GM12878 (cell line): ENCODE measurements around the gene MCF2L2. TPM values are rescaled to one million over a fixed set of nuclear protein-coding genes. Genes with fewer than 3 reads are reported as not detected.

Experiments used
- ATAC-seq: fragments of 200-7000 bp; cut with Tn5 transposase; 3 replicates; pipeline ENCODE4 v1.9.1; 2020; ENCODE audit warnings: mild to moderate bottlenecking, moderate library complexity
- BruUV-seq: library from RNA; stranded (reverse); fragments of 400-500 nt; replicated peaks from 2 replicates; lab custom pipeline; 2021; lab: Mats Ljungman, UMichigan
- CTCF ChIA-PET: fragments of 300-600 bp; sonication (Branson Sonifier 250); formaldehyde crosslinking; extraction: SDS; loops from one replicate; lab custom pipeline; 2021; ENCODE audit warnings: inconsistent platforms; lab: Yijun Ruan, JAX
- POLR2A ChIA-PET: fragments of 350-600 bp; formaldehyde crosslinking; extraction: SDS; loops from one replicate; lab custom pipeline; 2021; ENCODE audit warnings: inconsistent platforms; lab: Charles Lee
- RAD21 ChIA-PET: fragments of 300-600 bp; sonication (Branson Sonifier 250); formaldehyde crosslinking; loops from one replicate; lab custom pipeline; 2023; ENCODE audit warnings: antibody characterized with exemption; ENCODE audit not compliant: unreplicated experiment; lab: Charles Lee
- SMC1A ChIA-PET: fragments of 300-600 bp; sonication (Branson Sonifier 250); formaldehyde crosslinking; loops from one replicate; lab custom pipeline; 2023; ENCODE audit not compliant: unreplicated experiment, uncharacterized antibody; lab: Charles Lee
- DNase-seq: peaks from one replicate; pipeline ENCODE4 v3.0.0-alpha.2; 2011; ENCODE audit warnings: low read depth, low spot score
- FAIRE-seq: peaks from 3 replicates; lab custom pipeline; 2011; peaks lifted over from hg19 to GRCh38; lab: Jason Lieb, UNC
- H2AFZ ChIP-seq: 2 replicates; pipeline ENCODE4 v1.6.0; 2011; ENCODE audit warnings: low read depth, low read length, control low read depth; ENCODE audit not compliant: control insufficient read depth
- H3K27ac ChIP-seq: 2 replicates; pipeline ENCODE4 v1.5.1; 2011; ENCODE audit warnings: control low read depth; ENCODE audit not compliant: control insufficient read depth, insufficient read depth
- H3K27me3 ChIP-seq, 2 experiments: replicated peaks in 1 of 2; 2 replicates each; pipeline versions ENCODE4 v1.6.0 to v1.6.1; 2011; ENCODE audit warnings: low read length in 1 of 2; ENCODE audit not compliant: control insufficient read depth in 2 of 2, insufficient read depth in 2 of 2
- H3K36me3 ChIP-seq, 2 experiments: 2 replicates each; pipeline ENCODE4 v1.5.1; 2011; ENCODE audit warnings: low read length in 1 of 2; ENCODE audit not compliant: control insufficient read depth in 2 of 2, insufficient read depth in 2 of 2
- H3K4me1 ChIP-seq: 2 replicates; pipeline ENCODE4 v1.6.1; 2011; ENCODE audit warnings: mild to moderate bottlenecking, low read length, moderate library complexity, mixed read lengths; ENCODE audit not compliant: control insufficient read depth, insufficient read depth
- H3K4me2 ChIP-seq: 2 replicates; pipeline ENCODE4 v1.6.0; 2011; ENCODE audit warnings: control low read depth; ENCODE audit not compliant: control insufficient read depth, insufficient read depth
- H3K4me3 ChIP-seq: fragments of 200-600 bp; sonication (generic); 2 replicates; pipeline ENCODE4 v1.5.1; 2016
- H3K79me2 ChIP-seq: 2 replicates; pipeline ENCODE4 v1.6.0; 2011; ENCODE audit warnings: low read length; ENCODE audit not compliant: control insufficient read depth, insufficient read depth
- H3K9ac ChIP-seq: 2 replicates; pipeline ENCODE4 v1.8.0; 2011; ENCODE audit warnings: low read length, control low read depth, mixed read lengths; ENCODE audit not compliant: control insufficient read depth, insufficient read depth
- H3K9me3 ChIP-seq: replicated peaks from 3 replicates; pipeline ENCODE4 v1.5.1; 2011; ENCODE audit warnings: mild to moderate bottlenecking, low read length; ENCODE audit not compliant: control insufficient read depth, insufficient read depth
- H4K20me1 ChIP-seq: 2 replicates; pipeline ENCODE4 v1.6.0; 2011; ENCODE audit not compliant: control insufficient read depth, insufficient read depth
- ATF3 ChIP-seq: IDR thresholded peaks from 2 replicates; pipeline ENCODE4 v1.6.1; 2011; ENCODE audit warnings: low read depth, mild to moderate bottlenecking, low read length, moderate library complexity, borderline replicate concordance; ENCODE audit errors: extremely low read depth
- CTCF ChIP-seq, 3 experiments: IDR thresholded peaks in 2 of 3; conservative IDR thresholded peaks in 1 of 3; 2 replicates each; pipeline ENCODE4 v1.5.1; 2011; ENCODE audit warnings: low read depth in 3 of 3, low read length in 3 of 3, mild to moderate bottlenecking in 3 of 3, control low read depth in 2 of 3, moderate library complexity in 2 of 3, inconsistent platforms in 1 of 3, mixed read lengths in 1 of 3; ENCODE audit not compliant: control insufficient read depth in 2 of 3, insufficient read depth in 1 of 3; ENCODE audit errors: extremely low read depth in 1 of 3
- ESRRA ChIP-seq: IDR thresholded peaks from 2 replicates; pipeline ENCODE4 v1.6.1; 2012; ENCODE audit warnings: mild to moderate bottlenecking, low read length, improper control_type of control experiment
- IKZF1 ChIP-seq: fragments of 450-650 bp; conservative IDR thresholded peaks from 2 replicates; pipeline ENCODE4 v1.6.1; 2017; ENCODE audit warnings: antibody characterized with exemption, mild to moderate bottlenecking
- JUNB ChIP-seq: IDR thresholded peaks from 2 replicates; pipeline ENCODE4 v1.6.1; 2016; ENCODE audit warnings: antibody characterized with exemption, mild to moderate bottlenecking
- MTA2 ChIP-seq: fragments of 450-650 bp; IDR thresholded peaks from 2 replicates; pipeline ENCODE4 v1.6.1; 2016; ENCODE audit warnings: low read depth, mild to moderate bottlenecking, moderate library complexity
- NFYA ChIP-seq: IDR thresholded peaks from 2 replicates; pipeline ENCODE4 v1.6.1; 2011; ENCODE audit warnings: low read depth, mild to moderate bottlenecking, low read length, improper control_type of control experiment, borderline replicate concordance
- SUPT20H ChIP-seq: IDR thresholded peaks from 2 replicates; pipeline ENCODE4 v1.6.1; 2011; ENCODE audit warnings: low read depth, mild to moderate bottlenecking, low read length, moderate library complexity, borderline replicate concordance; ENCODE audit not compliant: control insufficient read depth
- YY1 ChIP-seq: IDR thresholded peaks from 2 replicates; pipeline ENCODE4 v1.6.1; 2011; ENCODE audit warnings: low read depth, mild to moderate bottlenecking, low read length
- WGBS: methylation state at CpG from one replicate; pipeline ENCODE4 v1.1.6; 2016; ENCODE audit warnings: low lambda C conversion rate; ENCODE audit not compliant: insufficient replicate concordance, insufficient coverage; ENCODE audit errors: missing lambda C conversion rate; 5-methylcytosine and 5-hydroxymethylcytosine counted together
- in situ Hi-C: fragments of 300-500 bp; cut with MboI; formaldehyde crosslinking; loops from 9 replicates; pipeline ENCODE4 v1.14.3; 2018; ENCODE audit warnings: mixed read lengths
- intact Hi-C: fragments of 100-400 bp; cut with micrococcal nuclease; formaldehyde crosslinking; loops from one replicate; pipeline ENCODE4 v1.14.2; 2022; ENCODE audit not compliant: unreplicated experiment
- polyA plus RNA-seq, 11 experiments: library from polyadenylated mRNA; depleted of rRNA in 4 of 11; unstranded in 6 of 11; stranded (reverse) in 5 of 11; fragments of >200 nt; fragmentation: Nextera tagmentation in 4 of 11; fragmentation: Illumina TruSeq in 1 of 11; extraction: Ambion mirVana in 4 of 11; extraction: Trizol in 1 of 11; gene quantifications; 1 replicate in 1 of 11; 2 replicates in 10 of 11; pipeline versions ENCODE4 v1.2.1 to v1.2.3, GENCODE V29; 2011 to 2016; ENCODE audit warnings: inconsistent platforms in 2 of 11, missing spikeins in 2 of 11, low read depth in 1 of 11
- total RNA-seq, 4 experiments: library from RNA; depleted of rRNA in 3 of 4; stranded (reverse); fragments of >200 nt in 3 of 4; fragmentation: Illumina TruSeq in 1 of 4; extraction: Trizol in 1 of 4; gene quantifications; 2 replicates each; pipeline versions ENCODE4 v1.2.1 to v1.2.3, GENCODE V29; 2013 to 2021

MCF2L2 gene
- total and polyA plus RNA-seq, 10 of the 15 experiments (the other 5 are each of a cell fraction or from before 2014, with no cell fraction given) = 0.37 to 2.8 (median 1.4) TPM

GRCh38 chr3:183360971-183361624 is 67.3 kb downstream of the MCF2L2 start:
- POLR2A ChIA-PET = no interaction called here

GRCh38 chr3:183359036-183359435 is 69.4 kb downstream of the MCF2L2 start:
- FAIRE-seq = no peak
- ChIA-PET SMC1A (interaction anchor here (1.2 kb wide), 1 partner anchor 21 kb away, joined by 3 read pairs; no protein-coding TSS in a partner anchor), RAD21 (no interaction called here), CTCF (no interaction called here), POLR2A (no interaction called here)
- Histone ChIP-seq H3K9ac (no peak overlapping the region), H2AFZ (no peak overlapping the region), H3K27me3 (no peaks in the 10 kb centered on the region), H3K27ac (no peak overlapping the region), H3K4me2 (no peak overlapping the region), H3K4me1 (no peaks in the 10 kb centered on the region), H3K36me3 (no peaks in the 10 kb centered on the region), H3K79me2 (no peaks in the 10 kb centered on the region), H4K20me1 (no peaks in the 10 kb centered on the region), H3K4me3 (no peak overlapping the region), H3K9me3 (no peaks in the 10 kb centered on the region)
- intact Hi-C loops = no loop called here
- no peak for ATAC-seq
- TF ChIP-seq SUPT20H (no peak), ESRRA (no peak), CTCF (IDR thresholded peaks at IDR 0.05 in 2 of 3, conservative IDR thresholded peaks at IDR 0.05 in 1 of 3; ENCODE audit: control insufficient read depth in 2 of 3, extremely low read depth in 1 of 3, insufficient read depth in 1 of 3, low read depth in 3 of 3, low read length in 3 of 3) (no peak), ATF3 (no peak)
- DNase-seq = no peak
- in situ Hi-C loops = no loop called here
- 0% methylated on average over 2 of the region's 2 CpGs for WGBS
- no TSS peak for BruUV-seq

More at GRCh38 chr3:183360971-183361624, 67.3 kb downstream of the MCF2L2 start:
- intact Hi-C loops = no loop called here
- Histone ChIP-seq H3K27ac (no peak overlapping the region), H3K36me3 (no peaks in the 10 kb centered on the region), H3K27me3 (no peaks in the 10 kb centered on the region), H3K9ac (no peak overlapping the region), H3K4me3 (no peak overlapping the region), H3K4me1 (peaks cover under 1% of the 10 kb centered on the region; the same call in 1 of the 2 replicates), H2AFZ (no peak overlapping the region), H3K4me2 (no peak overlapping the region), H3K79me2 (no peaks in the 10 kb centered on the region), H3K9me3 (no peaks in the 10 kb centered on the region), H4K20me1 (no peaks in the 10 kb centered on the region)
- ChIA-PET SMC1A (interaction anchor here (1.0 kb wide), 1 partner anchor 86 kb away, joined by 3 read pairs; no protein-coding TSS in a partner anchor), CTCF (interaction anchor here (0.6 kb wide), 2 partner anchors 50 to 196 kb away, joined by 3 to 4 read pairs; no protein-coding TSS in a partner anchor), RAD21 (no interaction called here)
- ATAC-seq (no peak), FAIRE-seq (no peak), DNase-seq (no peak)
- 50% methylated on average over 3 of the region's 3 CpGs for WGBS
- no TSS peak for BruUV-seq
- in situ Hi-C loops = no loop called here
- TF ChIP-seq MTA2 = no peak
- no peak for TF ChIP-seq NFYA
- TF ChIP-seq JUNB = no peak
- no peak for TF ChIP-seq YY1
- no peak for TF ChIP-seq IKZF1
